Naive B cell (primary cell): ENCODE results near the gene WDR45. TPM values are rescaled to one million over a fixed set of nuclear protein-coding genes. Genes with fewer than 3 reads are reported as not detected.

Experiments
- ATAC-seq, 2 donors: fragments of 150-1000 bp; cut with Tn5 transposase; 2 replicates each; pipeline ENCODE4 v1.10.0; 2021; ENCODE audit warnings: low read depth in 2 of 2, mild to moderate bottlenecking in 2 of 2, moderate library complexity in 2 of 2
- DNase-seq: peaks from one replicate; pipeline ENCODE4 v3.0.0; 2022
- H3K27ac Mint-ChIP-seq, 6 donors: one replicate each; pipeline ENCODE4 v1.8.0; 2020 to 2022; ENCODE audit warnings: mild to moderate bottlenecking in 6 of 6, mixed read lengths in 6 of 6, moderate library complexity in 5 of 6, inconsistent platforms in 2 of 6
- H3K27me3 Mint-ChIP-seq, 3 donors: one replicate each; pipeline ENCODE4 v1.8.0; 2021 to 2022; ENCODE audit warnings: mixed read lengths in 3 of 3, mild to moderate bottlenecking in 1 of 3
- H3K36me3 Mint-ChIP-seq, 2 donors: one replicate each; pipeline ENCODE4 v1.8.0; 2020 to 2022; ENCODE audit warnings: mixed read lengths in 2 of 2, inconsistent platforms in 1 of 2, mild to moderate bottlenecking in 1 of 2
- H3K4me1 Mint-ChIP-seq, 3 donors: one replicate each; pipeline ENCODE4 v1.8.0; 2020 to 2022; ENCODE audit warnings: mixed read lengths in 3 of 3, inconsistent platforms in 1 of 3, mild to moderate bottlenecking in 1 of 3, moderate library complexity in 1 of 3
- H3K4me3 Mint-ChIP-seq, 8 donors: one replicate each; pipeline ENCODE4 v1.8.0; 2020 to 2022; ENCODE audit warnings: mild to moderate bottlenecking in 8 of 8, mixed read lengths in 8 of 8, moderate library complexity in 8 of 8, inconsistent platforms in 2 of 8
- H3K9me3 Mint-ChIP-seq, 7 donors: one replicate each; pipeline ENCODE4 v1.8.0; 2020 to 2022; ENCODE audit warnings: mixed read lengths in 7 of 7, mild to moderate bottlenecking in 5 of 7, inconsistent platforms in 2 of 7, moderate library complexity in 1 of 7
- polyA plus RNA-seq, 6 donors: library from polyadenylated mRNA; unstranded; fragments of 300-500 nt; fragmentation: Illumina TruSeq; gene quantifications; one replicate each; pipeline ENCODE4 v1.2.3, GENCODE V29; 2021; ENCODE audit warnings: low read depth in 6 of 6

The WDR45 gene
- polyA plus RNA-seq, 6 donors from 2014 or later = 50.0 to 84.9 (median 57.4) TPM

DNA sequence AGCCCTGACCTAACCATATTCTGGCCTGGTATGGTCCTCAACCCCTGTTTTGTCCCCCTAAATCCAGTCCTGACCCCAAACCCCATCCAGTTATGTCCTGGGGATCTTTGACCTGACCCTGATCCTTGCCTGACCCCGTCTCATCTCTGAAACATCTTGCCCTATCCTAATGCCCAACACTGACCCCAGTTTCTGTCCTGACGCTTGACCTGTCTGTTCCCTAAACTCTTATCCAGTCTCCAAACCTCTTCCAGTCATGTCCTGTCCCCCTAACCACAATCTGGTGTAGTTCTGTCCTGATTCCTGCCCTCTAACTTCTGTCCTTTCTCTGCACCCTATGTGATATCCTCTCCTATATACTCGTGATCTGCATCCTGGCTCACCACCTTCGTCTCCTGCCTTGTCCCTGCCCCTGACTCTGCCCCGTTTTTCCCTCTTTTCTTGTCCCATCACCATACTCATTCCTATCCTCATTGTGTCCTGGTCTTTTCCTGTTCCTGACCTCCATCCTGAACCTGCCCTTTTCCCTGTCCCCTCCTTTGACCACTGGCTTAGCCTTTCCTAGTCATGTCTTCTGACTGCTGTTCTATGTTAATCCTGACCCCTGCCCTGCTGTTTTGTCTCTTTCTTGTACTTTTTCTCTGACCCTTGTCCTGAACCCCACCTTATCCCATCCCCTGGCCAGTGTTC lies 25.5 kb downstream of the WDR45 start:
- peaks cover 0 to 14% (median 0%) of the 10 kb centered on the region in 7 donors for H3K9me3 Mint-ChIP-seq
- H3K4me1 Mint-ChIP-seq = peaks cover 17 to 27% (median 23%) of the 10 kb centered on the region in 3 donors
- peak overlapping the region; percentile 81 to 97 (median 90) for H3K27ac Mint-ChIP-seq
- ATAC-seq = no peak
- no peak for DNase-seq
- H3K36me3 Mint-ChIP-seq = no peaks in the 10 kb centered on the region
- peak overlapping the region; percentile 76 to 93 (median 86) for H3K4me3 Mint-ChIP-seq
- H3K27me3 Mint-ChIP-seq = no peaks in the 10 kb centered on the region

- Mint-ChIP-seq H3K9me3 (peaks cover 0 to 14% (median 0%) of the 10 kb centered on the region in 7 donors), H3K27ac (peak overlapping the region; percentile 70 to 97 (median 90)), H3K4me3 (peak overlapping the region; percentile 77 to 93 (median 86)), H3K36me3 (no peaks in the 10 kb centered on the region), H3K27me3 (no peaks in the 10 kb centered on the region), H3K4me1 (peaks cover 17 to 27% (median 23%) of the 10 kb centered on the region in 3 donors)
- DNase-seq = peak; percentile 26
- ATAC-seq = peak; percentile 78 to 81
Measured at GRCh38 chrX:49053223-49054072, 26.2 kb downstream of the WDR45 start.

DNA sequence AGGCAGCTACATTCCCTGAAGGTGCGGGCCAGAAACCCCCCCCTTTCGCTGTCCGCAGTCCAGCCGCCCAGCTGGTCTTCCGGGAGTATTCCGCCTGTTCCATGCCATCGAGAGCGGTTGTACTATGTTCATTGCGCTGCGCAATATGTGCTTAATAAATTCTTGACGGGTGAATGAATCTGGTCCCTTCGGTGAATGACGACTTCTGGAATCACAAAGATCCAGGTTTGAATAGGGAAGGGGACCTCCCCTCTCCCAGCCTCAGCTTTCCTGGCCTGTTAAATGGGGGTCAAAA lies 35.8 kb downstream of the WDR45 start:
- Mint-ChIP-seq H3K36me3 (peaks cover 0 to under 1% of the 10 kb centered on the region in 2 donors), H3K27me3 (no peaks in the 10 kb centered on the region), H3K9me3 (peaks cover 0 to 5% (median 0%) of the 10 kb centered on the region in 7 donors), H3K27ac (peak overlapping the region; percentile 88 to 98 (median 94)), H3K4me3 (peak overlapping the region; percentile 35 to 89 (median 76)), H3K4me1 (peaks cover 20 to 41% (median 37%) of the 10 kb centered on the region in 3 donors)
- no peak for ATAC-seq
- DNase-seq = no peak

GRCh38 chrX:49043220-49043986 lies 36.3 kb downstream of the WDR45 start, which contains the start of gene TFE3:
TFE3 (minus strand) TSS chrX:49043357; CDS start chrX:49043226, 131 bp downstream.
- Mint-ChIP-seq H3K27me3 (no peaks in the 10 kb centered on the region), H3K36me3 (peaks cover 0 to 5% of the 10 kb centered on the region in 2 donors), H3K9me3 (peaks cover 0 to 6% (median 0%) of the 10 kb centered on the region in 7 donors), H3K4me3 (peak within 1 kb of the TSS; percentile 83 to 94 (median 88)), H3K27ac (peak within 1 kb of the TSS; percentile 92 to 98 (median 96)), H3K4me1 (peaks cover 20 to 41% (median 40%) of the 10 kb centered on the region in 3 donors)
- DNase-seq (peak; percentile 94), ATAC-seq (peak; percentile 85 to 86)

- Mint-ChIP-seq H3K36me3 (peaks cover 0 to 5% of the 10 kb centered on the region in 2 donors), H3K9me3 (peaks cover 0 to 7% (median 0%) of the 10 kb centered on the region in 7 donors), H3K4me1 (peaks cover 20 to 41% (median 40%) of the 10 kb centered on the region in 3 donors), H3K27ac (peak overlapping the region; percentile 89 to 97 (median 94)), H3K4me3 (peak overlapping the region; percentile 83 to 94 (median 88)), H3K27me3 (no peaks in the 10 kb centered on the region)
- peak in 1 of 2 donors; percentile 1 for ATAC-seq
- DNase-seq = no peak
Measured at GRCh38 chrX:49042581-49043219, 37.0 kb downstream of the WDR45 start.

GRCh38 chrX:49041744-49042580 lies 37.7 kb downstream of the WDR45 start:
- no peaks in the 10 kb centered on the region for H3K27me3 Mint-ChIP-seq
- peak overlapping the region; percentile 89 to 97 (median 94) for H3K27ac Mint-ChIP-seq
- DNase-seq (no peak), ATAC-seq (no peak)
- peaks cover 0 to 5% of the 10 kb centered on the region in 2 donors for H3K36me3 Mint-ChIP-seq
- H3K4me1 Mint-ChIP-seq = peaks cover 20 to 41% (median 40%) of the 10 kb centered on the region in 3 donors
- peaks cover 0 to 7% (median 0%) of the 10 kb centered on the region in 7 donors for H3K9me3 Mint-ChIP-seq
- H3K4me3 Mint-ChIP-seq = peak overlapping the region; percentile 83 to 94 (median 88)

DNA sequence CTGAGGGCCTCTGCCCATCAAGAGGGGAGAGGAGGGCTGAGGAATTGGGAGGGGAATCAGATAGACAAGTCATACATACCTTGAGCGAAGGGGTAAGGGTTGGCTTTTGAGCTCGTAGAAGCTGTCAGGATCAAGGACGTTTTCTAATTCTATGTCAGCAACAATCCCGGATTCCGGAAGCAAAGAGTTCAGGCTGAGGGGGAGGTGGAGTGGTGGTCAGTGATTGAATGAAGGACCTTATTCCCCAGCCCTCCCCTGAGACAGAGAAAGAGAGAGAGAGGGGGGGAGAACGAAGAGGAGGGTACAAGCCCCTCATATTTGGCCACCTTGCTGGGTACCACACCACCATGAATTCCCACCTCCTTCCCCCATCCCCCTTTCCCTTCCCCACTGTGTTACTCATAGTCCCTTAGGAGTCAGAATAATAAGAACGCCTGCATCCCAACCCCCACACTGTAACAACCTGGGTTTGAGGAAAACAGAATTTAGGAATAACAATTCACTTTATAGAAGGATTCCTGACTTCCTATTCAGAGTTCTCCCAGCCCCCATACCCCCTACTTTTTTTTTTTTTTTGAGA lies 39.2 kb downstream of the WDR45 start:
- ATAC-seq (no peak), DNase-seq (no peak)
- peak overlapping the region in 3 of 8 donors; percentile 56 to 82 (median 80) for H3K4me3 Mint-ChIP-seq
- H3K36me3 Mint-ChIP-seq = peaks cover 0 to 5% of the 10 kb centered on the region in 2 donors
- no peaks in the 10 kb centered on the region for H3K27me3 Mint-ChIP-seq
- peak overlapping the region in 3 of 6 donors; percentile 86 to 92 (median 91) for H3K27ac Mint-ChIP-seq
- H3K4me1 Mint-ChIP-seq = peaks cover 20 to 41% (median 40%) of the 10 kb centered on the region in 3 donors
- peaks cover 0 to 7% (median 0%) of the 10 kb centered on the region in 7 donors for H3K9me3 Mint-ChIP-seq

- Mint-ChIP-seq H3K27ac (peak overlapping the region in 4 of 6 donors; percentile 32 to 92 (median 88)), H3K4me1 (peaks cover 20 to 41% (median 40%) of the 10 kb centered on the region in 3 donors), H3K36me3 (peaks cover 0 to 5% of the 10 kb centered on the region in 2 donors), H3K9me3 (peaks cover 0 to 7% (median 0%) of the 10 kb centered on the region in 7 donors), H3K4me3 (peak overlapping the region in 3 of 8 donors; percentile 56 to 83 (median 80)), H3K27me3 (no peaks in the 10 kb centered on the region)
- no peak for ATAC-seq
- no peak for DNase-seq
Measured at GRCh38 chrX:49039598-49040375, 39.9 kb downstream of the WDR45 start.

GRCh38 chrX:49037883-49038475 lies 41.7 kb downstream of the WDR45 start:
- H3K27me3 Mint-ChIP-seq = no peaks in the 10 kb centered on the region
- ATAC-seq = no peak
- peaks cover 5 to 8% of the 10 kb centered on the region in 2 donors for H3K36me3 Mint-ChIP-seq
- H3K4me1 Mint-ChIP-seq = peaks cover 26 to 41% (median 36%) of the 10 kb centered on the region in 3 donors
- DNase-seq = no peak
- H3K27ac Mint-ChIP-seq = peak overlapping the region in 2 of 6 donors; percentile 40 to 50
- peaks cover 0 to 7% (median 0%) of the 10 kb centered on the region in 7 donors for H3K9me3 Mint-ChIP-seq
- H3K4me3 Mint-ChIP-seq = peak overlapping the region in 1 of 8 donors; percentile 47

- ATAC-seq (no peak), DNase-seq (no peak)
- peaks cover 8 to 12% (median 8%) of the 10 kb centered on the region in 3 donors for H3K4me1 Mint-ChIP-seq
- H3K4me3 Mint-ChIP-seq = no peak overlapping the region
- H3K27ac Mint-ChIP-seq = peak overlapping the region in 2 of 6 donors; percentile 51 to 61
- H3K36me3 Mint-ChIP-seq = peaks cover 0 to 8% of the 10 kb centered on the region in 2 donors
- no peaks in the 10 kb centered on the region for H3K27me3 Mint-ChIP-seq
- H3K9me3 Mint-ChIP-seq = no peaks in the 10 kb centered on the region
Measured at GRCh38 chrX:49030283-49030682, 49.4 kb downstream of the WDR45 start.
